ENCODE results near the gene XYLB. TPM values are rescaled to one million over a fixed set of nuclear protein-coding genes. Genes with fewer than 3 reads are reported as not detected.

XYLB gene
- total RNA-seq, 1 donor: 10.1 TPM

DNA sequence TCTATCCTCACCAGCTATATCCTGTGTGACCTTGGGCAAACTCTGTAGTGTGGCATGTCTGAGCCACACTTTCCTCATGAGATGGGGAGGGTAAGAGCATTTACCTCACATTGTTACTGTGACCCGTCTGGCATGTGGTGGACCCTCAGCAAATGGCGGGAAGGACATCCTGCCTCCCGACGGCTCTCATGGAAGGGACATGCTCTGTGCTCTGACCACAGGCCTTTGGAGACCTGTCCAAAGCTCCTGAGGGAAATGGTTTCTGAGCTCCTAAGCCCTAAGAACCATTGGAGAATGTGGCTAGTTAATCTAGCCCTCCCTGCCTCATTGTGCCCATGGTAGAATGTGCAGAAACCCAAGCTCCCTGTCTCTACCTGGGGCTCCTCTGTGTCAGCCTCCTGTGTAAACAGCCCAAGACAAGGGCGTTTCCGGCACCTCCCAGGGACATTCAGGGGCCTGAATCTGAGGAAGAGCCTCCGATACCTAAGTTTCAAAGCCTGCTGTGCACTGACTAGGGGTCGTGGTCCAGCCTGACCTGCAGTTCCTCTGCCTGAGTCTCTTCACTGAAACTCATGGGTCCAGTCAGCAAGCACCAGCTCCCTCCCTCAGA is 29.0 kb downstream of the XYLB start:
- Histone ChIP-seq H3K27ac (ENCODE audit: low read depth, low read length) (no peak overlapping the region), H3K27me3 (ENCODE audit: insufficient read depth, low read length) (no peaks in the 10 kb centered on the region), H3K4me1 (ENCODE audit: insufficient read depth, low read length) (no peaks in the 10 kb centered on the region), H3K36me3 (ENCODE audit: insufficient read depth, low read length) (peaks cover 23% of the 10 kb centered on the region), H3K4me3 (ENCODE audit: insufficient read depth, low read length) (no peak overlapping the region), H4K20me1 (ENCODE audit: insufficient read depth, low read length) (no peaks in the 10 kb centered on the region), H3K79me2 (ENCODE audit: insufficient read depth, low read length) (no peaks in the 10 kb centered on the region), H3K9me3 (ENCODE audit: low read depth, low read length) (no peaks in the 10 kb centered on the region), H3K4me2 (ENCODE audit: insufficient read depth, low read length) (no peak overlapping the region), H2AFZ (ENCODE audit: low read length) (no peak overlapping the region)
- TF ChIP-seq, protein P1, sequence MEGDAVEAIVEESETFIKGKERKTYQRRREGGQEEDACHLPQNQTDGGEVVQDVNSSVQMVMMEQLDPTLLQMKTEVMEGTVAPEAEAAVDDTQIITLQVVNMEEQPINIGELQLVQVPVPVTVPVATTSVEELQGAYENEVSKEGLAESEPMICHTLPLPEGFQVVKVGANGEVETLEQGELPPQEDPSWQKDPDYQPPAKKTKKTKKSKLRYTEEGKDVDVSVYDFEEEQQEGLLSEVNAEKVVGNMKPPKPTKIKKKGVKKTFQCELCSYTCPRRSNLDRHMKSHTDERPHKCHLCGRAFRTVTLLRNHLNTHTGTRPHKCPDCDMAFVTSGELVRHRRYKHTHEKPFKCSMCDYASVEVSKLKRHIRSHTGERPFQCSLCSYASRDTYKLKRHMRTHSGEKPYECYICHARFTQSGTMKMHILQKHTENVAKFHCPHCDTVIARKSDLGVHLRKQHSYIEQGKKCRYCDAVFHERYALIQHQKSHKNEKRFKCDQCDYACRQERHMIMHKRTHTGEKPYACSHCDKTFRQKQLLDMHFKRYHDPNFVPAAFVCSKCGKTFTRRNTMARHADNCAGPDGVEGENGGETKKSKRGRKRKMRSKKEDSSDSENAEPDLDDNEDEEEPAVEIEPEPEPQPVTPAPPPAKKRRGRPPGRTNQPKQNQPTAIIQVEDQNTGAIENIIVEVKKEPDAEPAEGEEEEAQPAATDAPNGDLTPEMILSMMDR (IDR thresholded peaks at IDR 0.05; ENCODE audit: extremely low read depth, low read depth, low read length): no peak
- DNase-seq (ENCODE audit: insufficient read length, low spot score, missing footprints): no peak

DNA sequence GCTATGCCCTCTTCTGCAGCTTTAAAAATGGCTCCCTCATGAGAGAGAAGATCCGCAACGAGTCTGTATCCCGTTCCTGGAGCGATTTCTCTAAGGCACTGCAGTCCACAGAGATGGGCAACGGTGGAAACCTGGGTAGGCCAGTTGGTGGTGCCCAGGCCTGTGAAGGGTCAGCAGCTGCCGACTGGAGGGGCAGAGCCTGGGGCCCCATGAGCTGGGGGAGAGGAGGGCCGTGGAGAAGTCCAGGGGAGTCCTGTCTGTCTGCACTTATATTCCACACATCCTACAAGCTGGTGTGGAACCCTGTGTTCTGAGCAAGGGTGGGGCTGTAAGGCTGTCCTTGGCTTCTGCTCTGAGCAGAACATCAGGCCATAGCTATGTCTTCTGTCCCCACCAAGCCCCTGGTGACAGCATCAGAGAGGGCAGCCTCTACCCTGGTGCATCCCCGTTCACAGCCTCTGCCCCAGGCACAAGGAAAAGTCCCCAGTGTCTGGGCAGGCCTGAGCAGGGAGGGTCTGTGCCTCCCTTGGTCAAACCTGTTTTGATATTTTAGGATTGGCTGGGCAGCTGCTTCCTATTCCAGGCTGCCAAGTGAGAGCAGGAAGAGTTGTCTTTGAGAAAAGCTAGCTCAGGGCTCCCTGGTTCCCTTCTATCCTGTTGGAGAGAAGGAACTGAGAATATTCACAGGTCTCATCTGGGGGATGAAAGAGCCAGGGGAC is 29.7 kb downstream of the XYLB start:
- Histone ChIP-seq H3K4me2 (ENCODE audit: insufficient read depth, low read length) (no peak overlapping the region), H3K4me1 (ENCODE audit: insufficient read depth, low read length) (no peaks in the 10 kb centered on the region), H3K9me3 (ENCODE audit: low read depth, low read length) (no peaks in the 10 kb centered on the region), H3K27ac (ENCODE audit: low read depth, low read length) (no peak overlapping the region), H3K36me3 (ENCODE audit: insufficient read depth, low read length) (peaks cover 24% of the 10 kb centered on the region), H4K20me1 (ENCODE audit: insufficient read depth, low read length) (no peaks in the 10 kb centered on the region), H3K79me2 (ENCODE audit: insufficient read depth, low read length) (no peaks in the 10 kb centered on the region), H3K4me3 (ENCODE audit: insufficient read depth, low read length) (no peak overlapping the region), H3K27me3 (ENCODE audit: insufficient read depth, low read length) (no peaks in the 10 kb centered on the region), H2AFZ (ENCODE audit: low read length) (no peak overlapping the region)
- TF ChIP-seq, protein P1 (IDR thresholded peaks at IDR 0.05; ENCODE audit: extremely low read depth, low read depth, low read length): no peak
- no peak for DNase-seq (ENCODE audit: insufficient read length, low spot score, missing footprints)

DNA sequence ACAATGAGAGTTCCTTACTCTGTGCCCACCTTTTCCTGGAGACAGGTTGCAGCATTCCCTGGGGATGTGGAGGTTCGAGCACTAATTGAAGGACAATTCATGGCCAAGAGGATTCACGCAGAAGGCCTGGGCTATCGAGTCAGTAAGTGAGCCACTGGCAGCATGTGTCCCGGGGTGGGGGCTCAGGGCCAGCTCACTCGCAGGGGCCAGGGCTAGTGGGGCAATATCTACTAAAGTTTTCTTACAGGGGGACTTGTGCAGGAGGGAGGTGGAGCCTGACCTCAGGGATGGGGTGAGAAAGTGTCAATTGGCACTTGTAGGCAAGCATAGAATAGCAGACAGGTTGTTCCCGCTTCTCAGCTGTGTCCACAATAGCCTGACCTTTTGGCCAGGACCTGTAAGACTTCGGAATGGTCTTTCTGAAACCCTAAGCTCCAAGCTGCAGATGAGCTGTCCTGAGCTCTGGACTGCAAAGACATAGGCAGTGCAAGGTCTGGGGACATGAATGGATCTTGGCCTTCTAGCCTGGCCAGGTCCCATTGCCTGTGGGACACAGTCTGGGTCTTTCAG is 32.7 kb downstream of the XYLB start:
- Histone ChIP-seq H3K9me3 (ENCODE audit: low read depth, low read length) (no peaks in the 10 kb centered on the region), H3K4me1 (ENCODE audit: insufficient read depth, low read length) (no peaks in the 10 kb centered on the region), H3K4me3 (ENCODE audit: insufficient read depth, low read length) (no peak overlapping the region), H3K36me3 (ENCODE audit: insufficient read depth, low read length) (peaks cover 24% of the 10 kb centered on the region), H3K27me3 (ENCODE audit: insufficient read depth, low read length) (no peaks in the 10 kb centered on the region), H4K20me1 (ENCODE audit: insufficient read depth, low read length) (no peaks in the 10 kb centered on the region), H3K27ac (ENCODE audit: low read depth, low read length) (no peak overlapping the region), H3K79me2 (ENCODE audit: insufficient read depth, low read length) (no peaks in the 10 kb centered on the region), H2AFZ (ENCODE audit: low read length) (no peak overlapping the region), H3K4me2 (ENCODE audit: insufficient read depth, low read length) (no peak overlapping the region)
- TF ChIP-seq, protein P1 (IDR thresholded peaks at IDR 0.05; ENCODE audit: extremely low read depth, low read depth, low read length): no peak
- DNase-seq (ENCODE audit: insufficient read length, low spot score, missing footprints): no peak

DNA sequence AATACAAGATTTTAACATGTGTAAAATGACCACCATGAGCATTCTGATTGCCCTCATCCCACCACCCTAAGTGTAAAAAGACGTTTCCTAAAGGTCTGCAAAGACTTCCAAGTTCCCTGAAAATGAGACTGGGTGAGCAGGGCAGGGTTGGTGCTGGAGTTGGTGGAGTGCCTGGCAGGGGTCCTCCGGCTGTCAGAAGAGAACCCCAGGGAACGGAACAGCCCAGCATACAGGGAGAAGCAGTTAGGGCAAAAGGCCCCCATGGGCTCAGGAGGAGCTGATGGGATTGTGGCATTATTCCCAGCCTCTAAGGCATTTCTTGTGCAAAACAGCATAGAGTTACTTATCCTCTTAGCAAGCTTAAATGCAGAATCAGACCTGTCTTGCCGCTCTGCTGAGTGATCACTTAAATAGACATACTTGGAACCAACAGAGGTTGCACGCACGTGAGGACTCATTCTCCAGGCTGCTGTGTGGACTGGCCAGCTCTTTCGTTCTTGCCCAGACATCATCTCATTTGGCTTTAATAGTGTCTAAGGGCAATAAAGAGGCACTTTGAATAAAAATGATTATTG is 36.0 kb downstream of the XYLB start:
- H3K27ac ChIP-seq (ENCODE audit: low read depth, low read length): no peak overlapping the region
- no peaks in the 10 kb centered on the region for H3K27me3 ChIP-seq (ENCODE audit: insufficient read depth, low read length)
- no peak for DNase-seq (ENCODE audit: insufficient read length, low spot score, missing footprints)
- H3K4me3 ChIP-seq (ENCODE audit: insufficient read depth, low read length): no peak overlapping the region
- peaks cover 9% of the 10 kb centered on the region for H3K36me3 ChIP-seq (ENCODE audit: insufficient read depth, low read length)
- TF ChIP-seq, protein P1 (IDR thresholded peaks at IDR 0.05; ENCODE audit: extremely low read depth, low read depth, low read length): no peak
- H3K9me3 ChIP-seq (ENCODE audit: low read depth, low read length): no peaks in the 10 kb centered on the region
- no peak overlapping the region for H3K4me2 ChIP-seq (ENCODE audit: insufficient read depth, low read length)
- H2AFZ ChIP-seq (ENCODE audit: low read length): no peak overlapping the region
- H3K4me1 ChIP-seq (ENCODE audit: insufficient read depth, low read length): no peaks in the 10 kb centered on the region
- no peaks in the 10 kb centered on the region for H3K79me2 ChIP-seq (ENCODE audit: insufficient read depth, low read length)
- H4K20me1 ChIP-seq (ENCODE audit: insufficient read depth, low read length): no peaks in the 10 kb centered on the region

Measured in osteoblast (primary cell).